Limb (tissue), 2 donors: ENCODE results near the gene NT5E.
A peak's percentile ranks its signal among the peaks of the same experiment; 100 is the strongest.

Experiments used
- DNase-seq, 2 donors: peaks; one replicate each; pipeline ENCODE4 v3.0.0-alpha.2; 2016; ENCODE audit errors: extremely low spot score in 2 of 2

NT5E gene

DNA sequence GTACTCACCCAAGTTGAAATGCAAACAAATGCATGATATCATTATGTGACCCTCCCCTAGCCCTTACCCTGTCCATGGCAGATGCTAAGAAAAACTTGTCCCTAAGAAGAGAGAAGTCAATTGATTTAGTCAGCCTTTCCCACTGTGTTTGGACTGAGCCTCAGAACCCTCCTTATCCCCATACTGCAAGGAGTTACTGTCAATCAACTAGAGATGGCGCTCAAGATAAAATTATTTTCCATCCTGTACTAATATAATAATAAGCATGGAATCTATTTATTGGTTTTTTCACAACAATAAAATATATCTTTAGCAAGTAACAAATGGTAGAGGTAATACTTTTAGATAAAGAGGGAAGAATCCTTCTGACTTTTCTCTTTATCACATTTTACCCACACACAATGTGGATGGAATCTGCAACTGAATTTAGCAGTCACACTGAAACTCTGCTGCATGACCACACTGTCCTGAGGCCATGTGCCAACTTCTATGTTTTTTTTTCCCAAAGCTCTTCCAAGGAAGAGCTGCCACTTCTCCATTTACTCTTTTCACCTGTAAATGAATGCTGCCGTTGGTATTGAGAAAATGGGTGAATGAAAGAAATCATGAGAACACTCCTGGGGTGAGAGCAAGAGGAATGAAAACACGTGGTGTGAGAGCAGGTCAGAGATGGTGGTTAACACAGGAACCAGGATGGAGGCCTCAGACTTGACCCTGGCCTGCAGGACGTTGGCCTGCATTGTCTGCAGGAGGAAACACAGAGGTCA is 10.5 kb downstream of the NT5E start:
- no peak for DNase-seq

DNA sequence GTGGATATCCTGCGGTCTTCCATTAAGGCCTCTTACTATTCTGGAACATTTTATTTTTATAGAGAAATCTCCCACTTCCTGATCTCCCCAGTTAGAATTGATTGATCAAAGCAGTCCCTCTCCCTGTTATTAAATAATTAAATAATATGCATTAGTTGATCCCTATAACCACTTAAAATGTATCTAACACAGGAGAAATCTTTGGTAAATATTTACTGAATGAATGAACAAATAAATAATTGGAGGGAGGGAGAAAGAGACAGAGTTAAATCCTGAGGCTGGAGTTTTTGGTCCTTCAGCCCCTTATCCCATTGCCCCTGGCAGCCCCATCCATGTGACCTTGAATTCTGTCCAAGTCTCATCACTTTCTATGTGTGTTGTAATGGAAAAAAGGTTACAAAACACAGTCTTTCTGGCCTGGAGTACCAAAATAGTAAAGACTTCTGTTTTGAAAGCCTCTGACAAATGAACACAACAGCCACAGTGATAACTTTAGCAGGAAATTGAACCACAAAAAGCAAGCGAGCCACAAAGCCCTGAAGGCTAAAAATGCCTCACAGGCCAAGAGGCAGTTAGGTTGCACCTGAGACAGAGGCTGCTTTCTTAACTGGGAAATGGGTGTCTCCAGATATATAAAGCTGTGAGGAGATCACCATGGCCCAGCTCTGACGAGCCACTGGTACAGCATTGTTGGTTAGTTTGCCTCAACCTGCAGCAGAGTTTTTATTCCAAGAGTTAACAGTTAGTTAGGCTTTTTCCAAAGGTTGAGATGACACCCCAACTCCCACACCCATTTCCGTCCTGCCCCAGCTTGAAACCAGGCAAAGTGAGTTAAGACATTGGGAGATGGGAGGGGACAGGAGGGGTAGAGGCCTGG is 11.3 kb downstream of the NT5E start:
- DNase-seq = no peak

DNA sequence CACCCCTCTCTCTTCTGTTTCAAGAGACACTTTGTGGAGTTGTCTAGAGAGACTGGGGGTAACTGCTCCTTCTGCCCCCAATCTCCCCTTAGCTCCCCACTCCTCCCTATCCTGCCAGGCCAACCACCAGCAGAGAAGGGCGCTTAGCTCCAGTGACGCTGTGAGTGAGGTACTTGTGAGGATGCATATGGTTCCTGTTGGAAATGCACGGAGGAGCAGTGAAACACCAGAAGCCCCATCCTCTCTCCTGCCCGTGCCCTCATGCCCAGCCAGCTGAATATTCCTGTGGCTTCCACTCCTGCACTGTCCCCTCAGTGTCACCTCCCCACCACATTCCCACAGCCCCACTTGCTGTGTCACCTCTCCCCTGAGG is 11.9 kb downstream of the NT5E start:
- no peak for DNase-seq

DNA sequence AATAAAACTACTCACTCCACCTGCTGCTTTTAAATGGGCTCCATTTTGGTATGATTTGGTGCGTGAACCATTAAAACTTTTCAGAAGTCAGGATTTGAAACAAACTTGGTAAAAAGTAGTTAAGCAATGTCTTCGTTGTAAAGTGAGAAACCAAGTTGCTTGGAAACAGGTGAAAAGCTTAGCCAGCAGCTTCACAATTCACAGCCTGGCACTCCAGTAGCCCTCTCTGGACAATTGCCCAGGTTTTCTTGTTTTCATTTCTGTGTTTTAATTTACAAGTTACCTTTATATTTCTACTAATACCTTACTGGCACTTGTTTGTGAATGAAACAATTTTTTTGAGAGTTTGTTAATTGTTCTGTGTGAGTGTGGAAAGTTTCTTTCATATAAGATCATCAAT is 12.8 kb downstream of the NT5E start:
- DNase-seq = no peak

DNA sequence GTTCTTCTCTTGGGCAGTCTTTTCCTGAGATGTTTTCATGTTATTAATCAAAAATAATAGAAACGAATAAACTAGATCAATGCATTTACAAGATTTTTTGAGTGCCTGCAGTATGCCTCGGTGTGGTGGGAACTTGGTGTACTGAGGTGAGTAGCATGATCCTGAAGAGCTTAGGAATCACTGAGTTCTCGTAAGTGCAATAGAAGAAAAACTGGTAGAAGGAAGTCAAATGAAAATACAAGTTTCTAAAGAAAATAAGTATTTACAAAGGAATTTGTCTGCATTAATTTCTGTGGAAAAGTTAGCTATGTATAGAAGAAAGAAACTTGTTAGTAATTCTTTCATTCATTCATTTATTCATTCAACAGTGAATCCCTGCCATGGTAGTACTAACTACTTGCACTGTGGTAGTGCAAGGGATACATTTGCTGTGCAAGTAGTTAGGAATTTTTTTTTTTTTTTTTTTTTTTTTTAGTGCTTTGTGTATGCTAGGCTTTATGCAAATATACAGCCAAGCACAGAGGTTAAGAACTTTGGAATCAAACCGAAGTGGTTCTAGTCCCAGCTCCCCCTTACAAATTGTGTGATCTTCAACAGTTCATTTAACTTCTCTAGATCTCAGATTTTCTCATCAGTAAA is 13.9 kb downstream of the NT5E start:
- no peak for DNase-seq

DNA sequence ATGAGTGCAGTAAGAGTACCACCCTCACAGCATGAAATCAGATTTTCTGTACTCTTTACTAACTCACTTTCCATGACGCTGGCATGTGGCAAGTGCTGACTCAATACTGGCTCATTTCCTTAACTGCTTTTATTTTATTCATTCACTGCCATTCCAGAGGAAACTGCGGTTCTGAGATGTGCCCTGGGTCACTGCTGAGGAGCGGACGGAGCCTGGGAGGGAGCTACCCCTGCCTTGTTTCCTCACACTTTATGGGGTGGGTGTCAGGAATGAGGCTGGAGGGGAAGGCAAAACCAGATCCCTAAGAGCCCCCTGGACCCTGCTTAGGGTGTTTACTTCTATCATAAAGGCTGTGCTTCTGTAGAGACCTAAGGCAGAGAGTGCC is 14.4 kb downstream of the NT5E start:
- DNase-seq = peak in 1 of 2 donors; percentile 58

DNA sequence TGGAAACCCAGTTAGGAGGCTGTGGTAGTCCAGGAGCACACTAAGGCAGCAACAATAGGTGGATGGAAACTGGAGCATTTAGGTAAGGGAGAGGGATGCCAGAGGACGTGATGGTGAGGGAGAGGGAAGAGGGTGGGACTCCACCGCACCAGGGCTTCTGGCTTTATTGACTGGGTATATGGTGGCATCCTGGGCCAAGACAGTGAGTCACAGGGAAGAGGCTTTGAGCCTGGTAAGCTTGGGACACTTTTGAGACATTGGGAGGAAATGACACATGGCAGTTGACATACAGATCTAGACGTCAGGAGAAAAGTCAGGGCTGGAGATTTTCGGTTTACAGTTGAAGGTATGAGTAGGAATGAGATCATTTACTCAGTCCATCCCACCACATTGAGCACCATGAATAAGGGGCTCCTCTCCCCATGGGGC is 14.9 kb downstream of the NT5E start:
- DNase-seq = no peak

DNA sequence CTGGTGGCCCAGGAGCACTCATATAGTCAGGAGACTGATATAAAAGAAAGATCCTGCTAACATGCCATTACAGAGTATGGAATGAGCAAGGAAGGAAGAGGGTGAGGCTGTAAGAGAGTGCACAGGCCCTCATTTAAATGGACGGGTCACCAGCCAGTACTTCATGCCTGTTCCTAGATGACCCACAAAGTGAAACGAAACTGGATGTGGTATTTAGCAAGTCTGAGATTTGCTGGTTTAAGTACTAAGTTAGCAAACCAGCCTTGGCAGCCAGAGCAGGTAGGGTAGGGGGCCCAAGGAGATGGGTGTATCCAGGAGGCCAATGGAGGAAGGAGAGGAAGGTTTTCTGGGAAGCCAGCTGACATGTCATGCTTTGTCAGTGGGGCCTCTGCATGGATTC is 15.9 kb downstream of the NT5E start:
- no peak for DNase-seq

DNA sequence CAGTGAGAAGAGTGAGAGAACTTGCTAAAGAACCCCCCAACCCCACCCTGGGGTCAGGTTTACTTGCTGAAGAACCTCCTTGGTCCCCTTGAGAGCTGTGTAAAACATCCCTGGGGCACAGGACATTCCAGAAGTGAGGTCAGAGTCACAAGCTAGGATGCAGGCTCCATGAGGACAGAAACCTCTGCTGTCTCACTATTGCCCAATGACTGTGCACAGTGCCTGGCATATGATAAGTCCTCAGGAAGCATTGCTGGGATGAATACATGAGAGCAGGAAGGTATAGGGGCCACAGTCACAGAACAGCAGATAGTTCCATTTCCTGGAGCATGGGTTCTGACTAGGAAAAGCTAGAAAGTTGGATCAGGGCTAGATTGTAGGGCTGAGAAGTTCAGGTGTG is 18.4 kb downstream of the NT5E start:
- no peak for DNase-seq

DNA sequence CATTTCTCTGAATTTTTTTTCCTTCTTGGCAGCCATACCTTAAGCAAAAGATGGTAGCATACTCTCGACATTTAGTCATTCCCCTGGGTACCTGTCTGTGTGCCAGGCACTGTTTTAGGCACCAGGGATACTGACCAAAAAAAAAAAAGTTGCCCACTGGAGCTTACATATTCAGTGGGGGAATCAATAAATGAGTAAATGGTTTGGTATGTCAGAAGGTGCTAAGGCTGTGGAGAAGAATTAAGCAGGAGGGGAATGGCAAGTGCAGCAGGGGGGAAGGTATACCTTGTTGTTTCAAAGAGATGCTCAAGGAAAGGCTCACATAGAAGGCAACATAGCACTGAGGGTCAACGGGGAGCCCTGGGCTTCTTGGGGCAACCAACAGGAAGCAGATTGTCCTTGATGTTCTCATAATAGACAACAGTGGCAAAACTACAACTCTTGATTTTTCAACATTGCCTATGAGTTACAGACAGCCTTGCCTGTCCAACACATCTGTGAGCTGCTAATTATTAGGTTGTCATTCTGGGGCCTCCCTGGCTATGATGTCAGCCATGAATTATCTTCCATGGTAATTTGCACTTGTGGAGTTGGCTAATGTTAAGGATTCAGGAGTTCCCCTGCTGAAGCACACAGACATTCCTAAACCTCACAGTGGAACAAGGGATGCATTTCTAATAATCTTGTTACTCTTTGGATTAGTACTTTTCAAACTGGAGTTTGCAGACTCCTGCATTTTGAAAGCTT is 19.6 kb downstream of the NT5E start:
- DNase-seq = no peak

DNA sequence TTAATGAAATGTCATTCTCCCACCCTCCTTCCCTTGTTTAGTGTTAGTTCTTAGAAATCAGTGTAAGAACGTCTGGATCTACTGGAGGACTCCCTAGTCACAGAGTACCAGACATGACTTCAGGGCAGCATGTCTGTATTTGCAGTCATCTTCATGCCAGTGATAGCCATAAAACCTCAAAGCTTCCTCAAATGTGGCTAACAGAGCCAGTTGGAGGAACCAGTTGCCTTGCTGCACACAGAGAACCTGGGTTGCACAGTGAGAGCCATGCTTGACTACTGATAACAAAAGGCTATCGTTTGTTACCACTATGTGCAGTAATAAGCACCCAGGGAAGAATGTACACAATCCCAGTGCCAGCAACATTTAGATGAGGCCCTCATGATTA is 20.1 kb downstream of the NT5E start:
- no peak for DNase-seq

DNA sequence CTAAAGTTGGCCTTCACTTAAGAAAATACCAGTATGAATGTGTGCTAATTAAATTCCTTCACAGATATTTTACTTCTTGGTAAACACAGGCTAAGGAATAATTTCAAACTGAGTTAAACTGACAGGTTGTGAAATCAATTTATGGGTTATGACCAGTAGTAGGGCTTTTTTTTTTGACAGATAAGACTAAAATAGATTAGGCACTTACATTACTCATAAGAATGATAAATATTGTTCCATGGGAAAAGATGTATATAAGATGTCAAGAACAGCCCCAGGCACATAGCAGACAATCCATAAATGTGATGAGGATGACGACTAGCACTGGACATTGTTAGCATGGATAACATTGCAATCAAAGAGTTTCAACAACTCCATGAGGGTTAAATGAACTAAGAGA is 22.9 kb downstream of the NT5E start:
- DNase-seq = no peak

DNA sequence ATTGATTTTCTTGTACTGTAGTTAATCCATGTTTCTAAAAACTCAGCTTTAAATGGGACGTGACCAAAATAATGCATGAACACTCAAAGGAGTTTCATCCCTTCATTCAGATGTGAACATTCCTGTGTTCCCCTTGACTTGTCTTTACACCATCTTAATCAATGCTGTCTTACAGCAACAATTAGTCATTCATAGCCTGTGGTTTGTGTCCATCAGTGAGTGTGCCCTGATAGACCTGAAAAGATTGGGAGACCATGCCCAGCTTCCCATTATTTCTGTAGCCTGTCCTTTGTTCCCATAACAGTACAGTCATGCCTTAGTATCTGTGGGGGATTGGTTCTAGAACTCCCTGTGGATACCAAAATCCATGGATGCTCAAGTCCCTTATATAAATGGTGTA is 23.9 kb downstream of the NT5E start:
- DNase-seq = no peak

DNA sequence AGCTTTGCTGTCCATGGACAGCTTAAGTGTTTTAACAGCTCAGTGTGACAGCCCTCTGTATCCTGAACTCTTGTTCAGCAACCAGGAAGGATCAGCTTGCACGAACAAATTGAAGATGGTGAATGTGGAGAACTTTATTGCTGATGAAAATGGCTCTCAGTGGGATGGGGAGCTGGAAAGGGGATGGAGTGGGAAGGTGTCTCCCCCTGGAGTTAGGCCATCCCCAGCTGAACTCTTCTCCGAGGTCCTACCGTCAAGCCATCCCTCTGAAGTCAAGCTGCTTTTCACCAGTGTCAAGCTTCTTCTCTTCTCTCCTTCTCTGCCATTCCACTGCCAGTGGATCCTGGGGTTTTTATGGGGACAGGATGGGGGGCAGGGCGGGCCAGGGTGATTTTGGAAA is 26.6 kb downstream of the NT5E start:
- no peak for DNase-seq

DNA sequence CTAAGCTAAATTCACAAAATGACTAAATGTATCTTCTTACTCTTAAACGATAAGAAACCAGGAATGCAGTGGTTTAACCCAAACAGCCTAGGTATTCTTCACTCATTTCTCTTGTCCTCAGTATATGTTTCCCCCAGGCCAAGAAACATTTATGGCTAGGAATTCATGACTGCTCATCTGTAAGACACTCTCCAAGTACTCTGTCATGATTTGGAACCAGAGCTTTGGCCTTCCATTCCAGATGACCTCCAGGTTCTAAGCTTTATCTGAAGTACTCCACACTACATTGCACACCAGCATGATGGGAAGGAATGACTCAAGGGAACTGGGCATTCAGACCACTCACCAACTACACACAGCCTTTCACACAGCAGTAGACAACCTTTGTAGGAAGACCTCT is 29.3 kb downstream of the NT5E start:
- DNase-seq = no peak

DNA sequence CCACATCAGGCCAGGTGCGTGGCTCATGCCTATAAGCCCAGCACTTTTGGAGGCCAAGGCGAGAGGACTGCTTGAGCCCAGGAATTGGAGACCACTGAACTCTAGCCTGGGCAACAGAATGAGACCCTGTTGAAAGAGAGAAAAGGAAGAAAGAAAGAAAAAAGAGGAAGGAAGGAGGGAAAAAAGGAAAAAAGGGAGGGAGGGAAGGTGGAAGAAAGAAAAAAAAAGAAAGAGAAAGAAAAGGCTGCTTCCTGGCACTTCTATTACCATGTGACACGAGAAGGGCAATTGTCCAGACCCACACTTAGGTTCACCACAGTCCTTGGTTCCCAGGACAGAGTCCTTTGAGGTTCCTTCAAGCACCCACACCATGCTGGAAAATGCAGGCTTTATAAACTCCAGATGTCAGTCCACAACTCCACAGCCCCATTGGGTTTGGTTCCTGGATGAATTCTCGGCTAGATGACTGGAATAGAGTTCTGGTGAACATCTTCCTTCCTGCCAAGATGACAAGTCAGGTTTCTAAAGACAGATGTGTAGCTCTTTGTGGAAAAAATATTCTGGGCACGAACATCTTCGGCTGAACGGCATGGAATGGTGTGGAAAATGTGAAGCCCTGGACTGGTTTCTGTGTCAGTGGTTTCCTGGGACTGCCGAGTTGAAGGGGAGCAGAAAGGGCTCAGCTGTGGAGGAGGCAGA is 32.5 kb downstream of the NT5E start:
- DNase-seq = no peak

DNA sequence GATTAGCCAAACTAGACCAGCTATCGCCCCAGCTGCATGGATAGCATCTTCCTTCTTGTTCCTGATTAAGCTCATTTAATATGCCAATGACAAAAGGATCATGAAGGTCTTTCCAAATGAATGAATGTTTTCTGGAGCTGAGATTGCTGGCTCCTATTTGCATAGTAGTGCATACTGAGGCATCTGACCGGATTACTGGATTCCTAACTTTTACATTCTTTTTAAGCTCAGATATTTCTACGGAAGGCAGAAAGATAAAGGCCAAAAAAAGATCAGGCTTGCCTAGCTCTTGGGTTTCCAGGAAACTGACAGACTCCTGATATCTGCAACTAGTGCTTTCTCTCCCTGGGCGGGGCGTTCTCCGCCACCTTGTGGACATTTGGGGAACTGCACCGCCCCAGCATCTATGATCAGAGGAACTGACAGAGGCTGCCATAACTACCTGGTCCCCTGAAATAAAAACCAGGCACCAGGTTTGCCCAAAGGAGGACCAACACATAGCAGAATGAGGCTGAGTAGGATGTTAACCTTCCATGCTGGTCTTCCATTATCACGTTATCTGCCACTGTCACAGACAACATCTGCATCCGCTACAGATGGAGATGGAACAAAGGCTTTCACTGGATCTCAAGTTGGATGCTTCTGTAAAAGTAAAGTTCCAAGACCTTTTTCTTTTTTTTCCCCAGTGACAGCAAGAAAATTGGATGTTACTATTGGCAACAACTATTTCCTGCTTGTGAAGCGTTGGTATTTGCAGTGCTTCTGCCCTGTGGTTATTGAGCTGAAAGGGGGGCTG is 33.2 kb downstream of the NT5E start:
- DNase-seq = peak; percentile 75 to 85

DNA sequence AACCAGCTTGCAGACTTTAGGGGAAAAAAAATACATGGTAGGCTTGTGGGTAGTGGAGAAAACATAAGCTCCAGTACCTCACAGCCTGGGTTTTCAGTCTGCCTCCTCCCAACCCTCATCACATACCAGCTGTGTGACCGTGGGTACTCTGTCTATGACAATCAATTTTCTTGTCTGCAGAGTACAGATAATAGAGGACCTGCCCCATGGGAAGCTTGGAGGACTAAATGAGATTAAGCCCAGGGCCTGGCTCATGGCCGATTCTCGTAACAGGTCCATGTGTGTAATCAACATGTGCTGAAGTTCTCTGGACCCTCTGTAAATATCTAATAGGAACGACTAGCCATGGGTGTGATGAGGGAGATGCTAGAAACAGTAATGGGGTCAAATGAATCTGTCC is 34.0 kb downstream of the NT5E start:
- DNase-seq = no peak

DNA sequence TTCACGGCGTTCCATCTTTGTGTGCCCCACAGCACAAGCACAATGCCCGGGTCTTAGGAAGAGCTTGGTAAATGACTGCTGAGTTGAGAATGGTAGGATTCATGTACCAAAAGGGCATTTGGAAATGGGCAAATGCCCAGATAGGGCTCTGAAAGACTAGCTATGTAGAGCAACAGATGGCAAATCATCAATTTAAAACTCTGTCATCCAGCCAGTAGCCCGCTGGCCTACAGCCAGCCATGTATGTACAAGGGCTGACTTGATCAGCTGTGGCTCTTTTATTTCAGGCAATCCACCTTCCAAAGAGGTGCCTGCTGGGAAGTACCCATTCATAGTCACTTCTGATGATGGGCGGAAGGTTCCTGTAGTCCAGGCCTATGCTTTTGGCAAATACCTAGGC is 35.1 kb downstream of the NT5E start:
- DNase-seq = no peak

DNA sequence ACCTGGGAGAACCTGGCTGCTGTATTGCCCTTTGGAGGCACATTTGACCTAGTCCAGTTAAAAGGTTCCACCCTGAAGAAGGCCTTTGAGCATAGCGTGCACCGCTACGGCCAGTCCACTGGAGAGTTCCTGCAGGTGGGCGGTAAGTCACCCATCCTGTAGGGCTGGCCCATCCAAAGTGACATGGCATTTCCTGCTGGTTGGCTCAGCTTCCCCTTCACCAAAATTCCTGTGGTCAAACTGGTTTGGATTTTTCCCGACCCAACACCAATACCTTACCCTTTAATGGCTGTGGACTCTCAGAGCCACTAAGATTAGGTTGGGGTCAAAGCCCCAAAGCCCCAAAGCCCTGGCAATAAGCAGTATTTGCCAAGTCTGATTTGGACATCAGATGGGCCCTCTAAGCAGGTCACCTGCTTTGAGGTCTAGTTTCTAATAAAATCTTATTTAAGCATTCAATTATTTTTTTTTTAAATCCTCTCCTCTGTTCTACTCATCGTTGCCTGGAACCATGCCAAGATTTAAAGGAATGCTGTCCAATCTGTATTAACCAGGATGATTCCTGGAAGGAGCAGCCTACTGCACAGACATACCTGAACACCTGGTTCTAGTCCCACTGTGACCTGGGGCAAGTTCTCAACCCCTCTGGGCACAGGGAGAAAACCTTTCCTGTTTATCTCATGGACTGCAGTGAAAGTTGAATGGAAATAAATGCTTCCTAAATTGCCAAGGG is 40.8 kb downstream of the NT5E start:
- no peak for DNase-seq
